ENCODE measurements around the gene KIFC3.
"Not testable (repeated sequence)": the region's sequence is repeated elsewhere in the genome, so short reads cannot be mapped to it uniquely, and the experiment has no call there.

The KIFC3 gene

DNA sequence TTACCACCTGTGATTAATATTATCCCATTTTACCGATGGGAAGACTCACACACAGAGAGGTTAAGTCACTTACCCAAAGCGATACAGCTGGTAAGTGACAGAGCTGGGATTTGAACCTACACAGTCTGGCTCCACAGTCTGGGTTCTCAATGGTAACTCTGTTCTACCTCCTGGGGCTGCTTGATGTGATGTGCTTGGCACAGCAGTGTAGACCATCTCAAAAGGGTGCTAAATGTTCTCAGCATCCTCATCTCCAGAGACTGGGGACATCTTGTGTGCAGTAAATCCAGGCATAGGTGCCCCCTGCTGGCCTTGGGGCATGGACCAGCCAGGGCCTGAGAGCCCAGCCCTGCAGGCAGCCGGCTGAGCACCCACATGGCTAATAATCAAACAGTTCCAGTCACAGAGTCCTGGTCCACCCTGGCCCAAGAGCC is 82.1 kb downstream of the KIFC3 start:
- peaks cover 2% of the 10 kb centered on the region for H3K27me3 Mint-ChIP-seq
- H3K36me3 Mint-ChIP-seq (ENCODE audit: low read depth), result no peaks in the 10 kb centered on the region
- no peaks in the 10 kb centered on the region for H3K9me3 Mint-ChIP-seq
- ATAC-seq, result peak; percentile 74
- no peak overlapping the region for H3K4me3 Mint-ChIP-seq
- H3K27ac Mint-ChIP-seq, result no peak overlapping the region
- H3K4me1 Mint-ChIP-seq, result peaks cover 3% of the 10 kb centered on the region
- peak; percentile 56 for DNase-seq

DNA sequence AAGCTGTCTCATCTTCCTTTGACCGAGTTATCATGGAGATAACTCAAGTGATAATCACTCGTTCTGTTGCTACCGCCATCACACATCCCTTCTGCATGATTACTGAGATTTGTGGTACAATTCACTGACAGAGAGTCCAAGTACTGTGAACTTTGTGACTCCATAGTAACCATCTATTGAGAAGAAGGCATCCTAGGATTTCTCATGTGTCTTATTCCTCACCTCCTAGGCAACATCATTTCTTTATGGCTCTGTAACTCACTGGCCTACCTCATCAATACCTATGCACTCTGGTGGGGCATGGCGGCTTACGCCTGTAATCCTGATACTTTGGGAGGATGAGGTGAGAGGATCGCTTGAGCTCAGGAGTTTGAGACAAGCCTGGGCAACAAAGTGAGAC is 88.2 kb downstream of the KIFC3 start:
- DNase-seq (no peak), ATAC-seq (no peak)
- Mint-ChIP-seq H3K36me3 (ENCODE audit: low read depth) (no peaks in the 10 kb centered on the region), H3K27ac (no peak overlapping the region), H3K27me3 (peaks cover 5% of the 10 kb centered on the region), H3K4me3 (no peak overlapping the region), H3K9me3 (no peaks in the 10 kb centered on the region), H3K4me1 (no peaks in the 10 kb centered on the region)

DNA sequence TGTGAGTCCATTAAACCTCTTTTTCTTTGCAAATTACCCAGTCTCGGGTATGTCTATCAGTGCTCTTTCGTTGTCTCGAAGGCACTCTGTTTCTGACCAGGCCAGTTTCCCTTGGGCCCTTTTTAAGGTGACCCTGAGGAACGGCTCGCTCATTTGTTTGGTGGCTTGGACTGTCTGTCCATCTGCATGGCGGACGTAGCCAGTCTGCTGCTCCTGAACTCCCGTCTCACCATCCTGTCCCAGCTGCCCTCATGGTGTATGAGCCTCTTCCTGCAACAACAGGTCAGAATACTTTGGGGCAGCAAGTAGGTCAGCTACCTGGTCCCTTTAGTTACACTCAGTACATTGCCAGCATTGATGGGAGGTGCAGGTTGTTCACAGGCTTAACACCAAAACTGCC is 88.7 kb downstream of the KIFC3 start:
- Mint-ChIP-seq H3K27me3 (peaks cover 5% of the 10 kb centered on the region), H3K4me1 (no peaks in the 10 kb centered on the region), H3K27ac (no peak overlapping the region), H3K9me3 (no peaks in the 10 kb centered on the region), H3K4me3 (no peak overlapping the region), H3K36me3 (ENCODE audit: low read depth) (no peaks in the 10 kb centered on the region)
- no peak for DNase-seq
- ATAC-seq, result no peak

DNA sequence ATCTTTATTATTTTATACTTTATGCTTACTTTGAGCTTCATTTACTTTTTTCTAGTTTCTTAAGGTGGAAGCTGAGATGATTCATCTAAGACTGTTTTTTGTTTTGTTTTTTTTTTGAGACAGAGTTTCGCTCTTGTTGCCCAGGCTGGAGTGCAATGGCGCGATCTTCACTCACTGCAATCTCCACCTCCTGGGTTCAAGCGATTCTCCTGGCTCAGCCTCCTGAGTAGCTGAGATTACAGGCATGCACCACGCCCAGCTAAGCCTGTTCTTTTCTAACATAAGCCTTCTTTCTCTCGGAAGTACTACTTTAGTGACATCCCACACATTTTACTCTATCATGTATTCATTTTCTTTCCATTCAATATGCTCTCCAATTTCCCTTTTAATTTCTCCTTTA is 89.7 kb downstream of the KIFC3 start:
- H3K27ac Mint-ChIP-seq; H3K9me3 Mint-ChIP-seq; DNase-seq; H3K4me3 Mint-ChIP-seq; ATAC-seq; H3K4me1 Mint-ChIP-seq; H3K27me3 Mint-ChIP-seq; H3K36me3 Mint-ChIP-seq (ENCODE audit: low read depth): not testable (repeated sequence)

DNA sequence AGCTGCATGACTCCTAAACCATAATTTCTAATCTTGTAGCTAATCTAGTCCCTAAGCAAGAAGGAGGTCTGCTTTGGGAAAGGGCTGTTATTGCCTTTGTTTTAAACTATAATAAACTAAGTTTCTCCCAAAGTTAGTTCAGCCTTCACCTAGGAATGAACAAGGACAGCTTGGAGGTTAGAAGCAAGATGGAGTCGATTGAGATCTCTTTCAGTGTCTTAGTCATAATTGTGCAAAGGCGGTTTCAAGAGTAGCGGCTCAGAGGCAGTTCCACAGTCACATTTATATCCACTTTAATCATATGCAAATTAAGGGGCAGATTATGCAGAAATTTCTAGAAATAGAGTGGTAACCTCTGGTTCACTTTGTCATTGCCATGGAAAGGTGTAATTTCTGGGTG is 90.3 kb downstream of the KIFC3 start:
- peaks cover 5% of the 10 kb centered on the region for H3K27me3 Mint-ChIP-seq
- H3K4me3 Mint-ChIP-seq, result no peak overlapping the region
- DNase-seq (no peak), ATAC-seq (no peak)
- no peaks in the 10 kb centered on the region for H3K9me3 Mint-ChIP-seq
- no peak overlapping the region for H3K27ac Mint-ChIP-seq
- H3K4me1 Mint-ChIP-seq, result no peaks in the 10 kb centered on the region
- no peaks in the 10 kb centered on the region for H3K36me3 Mint-ChIP-seq (ENCODE audit: low read depth)

DNA sequence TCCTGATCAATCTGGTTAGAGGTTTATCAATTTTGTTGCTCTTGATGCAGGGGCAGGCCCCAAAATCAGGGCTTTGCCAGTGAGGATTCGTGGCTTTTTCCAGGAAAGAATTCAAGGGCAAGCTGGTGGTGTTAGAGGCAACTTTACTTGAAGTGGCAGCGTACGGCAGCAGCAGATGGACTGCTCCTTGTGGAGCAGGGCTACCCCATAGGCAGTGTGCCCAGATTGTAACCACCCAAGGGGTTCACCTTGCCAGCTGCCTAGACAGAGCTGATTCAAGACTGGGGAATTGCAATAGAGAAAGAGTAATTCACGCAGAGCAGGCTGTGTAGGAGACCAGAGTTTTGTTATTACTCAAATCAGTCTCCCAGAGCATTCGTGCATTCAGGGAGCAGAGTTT is 90.9 kb downstream of the KIFC3 start:
- no peak for DNase-seq

DNA sequence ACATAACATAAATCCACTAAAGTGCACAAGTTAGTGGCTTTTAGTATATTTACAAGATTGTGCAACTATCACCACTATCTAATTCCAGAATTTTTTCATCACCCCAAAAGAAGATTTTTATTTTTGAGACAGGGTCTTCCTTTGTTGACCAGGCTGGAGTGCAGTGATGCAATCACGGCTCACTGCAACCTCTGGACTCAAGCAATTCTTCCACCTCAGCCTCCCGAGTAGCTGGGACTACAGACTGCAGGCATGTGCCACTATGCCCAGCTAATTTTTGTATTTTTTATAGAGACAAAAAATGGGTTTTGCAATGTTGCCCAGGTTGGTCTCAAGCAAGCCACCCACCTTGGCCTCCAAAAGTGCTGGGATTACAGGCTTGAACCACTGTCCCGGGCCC is 92.6 kb downstream of the KIFC3 start:
- Mint-ChIP-seq H3K36me3 (ENCODE audit: low read depth) (no peaks in the 10 kb centered on the region), H3K4me3 (no peak overlapping the region), H3K27ac (no peak overlapping the region), H3K27me3 (peaks cover 3% of the 10 kb centered on the region), H3K9me3 (no peaks in the 10 kb centered on the region), H3K4me1 (no peaks in the 10 kb centered on the region)
- DNase-seq, result no peak
- ATAC-seq, result no peak

More for the DNA sequence above, 90.9 kb downstream of the KIFC3 start:
- no peaks in the 10 kb centered on the region for H3K36me3 Mint-ChIP-seq (ENCODE audit: low read depth)
- ATAC-seq, result no peak
- H3K27ac Mint-ChIP-seq, result no peak overlapping the region
- peaks cover 3% of the 10 kb centered on the region for H3K27me3 Mint-ChIP-seq
- no peaks in the 10 kb centered on the region for H3K9me3 Mint-ChIP-seq
- no peaks in the 10 kb centered on the region for H3K4me1 Mint-ChIP-seq
- H3K4me3 Mint-ChIP-seq, result no peak overlapping the region

All from activated naive CD8-positive, alpha-beta T cell treated with anti-CD3 and anti-CD28 coated beads, Interleukin-2, amount 50 U/mL, for 24 hours (primary cell).